Mucosa of gallbladder (tissue), 1 donor: ENCODE measurements around the gene FGF5. TPM values are rescaled to one million over a fixed set of nuclear protein-coding genes. Genes with fewer than 3 reads are reported as not detected.
"Not testable (repeated sequence)": the region's sequence is repeated elsewhere in the genome, so short reads cannot be mapped to it uniquely, and the experiment has no call there.

Experiments
- DNase-seq: peaks from one replicate; pipeline ENCODE4 v3.0.0-alpha.2; 2020; ENCODE audit warnings: low spot score
- total RNA-seq: library from RNA; stranded (reverse); gene quantifications from one replicate; pipeline ENCODE4 v1.2.1, GENCODE V29; 2021
- donor health status: DM: no; HTN: no; CAD: no.

Gene FGF5
- total RNA-seq, 1 donor from 2014 or later = 0.12 TPM

GRCh38 chr4:80254114-80254513, 12.3 kb upstream of the FGF5 start:
- DNase-seq = no peak

- DNase-seq = no peak
These were observed 11.0 kb upstream of the FGF5 start for GRCh38 chr4:80255329-80256095.

- DNase-seq = no peak
These were observed 8.6 kb upstream of the FGF5 start for GRCh38 chr4:80257851-80258250.

GRCh38 chr4:80259012-80259411, 7.5 kb upstream of the FGF5 start:
- no peak for DNase-seq

GRCh38 chr4:80259817-80260216, 6.6 kb upstream of the FGF5 start:
- no peak for DNase-seq

GRCh38 chr4:80261989-80262600, 4.4 kb upstream of the FGF5 start:
- DNase-seq = no peak

- DNase-seq = no peak
These were observed 2.7 kb upstream of the FGF5 start for GRCh38 chr4:80263541-80264351.

GRCh38 chr4:80264352-80264647, 2.2 kb upstream of the FGF5 start:
- no peak for DNase-seq

GRCh38 chr4:80264825-80265224, 1.6 kb upstream of the FGF5 start:
- no peak for DNase-seq

- no peak for DNase-seq
These were observed 752 bp upstream of the FGF5 start for GRCh38 chr4:80265571-80266252.

- DNase-seq = no peak
These were observed 477 bp downstream of the FGF5 start for GRCh38 chr4:80266902-80267380.

- no peak for DNase-seq
These were observed 1.8 kb downstream of the FGF5 start for GRCh38 chr4:80268081-80268823.

- no peak for DNase-seq
These were observed 2.5 kb downstream of the FGF5 start for GRCh38 chr4:80268936-80269335.

GRCh38 chr4:80270321-80270720, 3.9 kb downstream of the FGF5 start:
- no peak for DNase-seq

GRCh38 chr4:80270868-80271267, 4.4 kb downstream of the FGF5 start:
- no peak for DNase-seq

- DNase-seq = no peak
These were observed 5.3 kb downstream of the FGF5 start for GRCh38 chr4:80271801-80272200.

GRCh38 chr4:80276931-80277330, 10.5 kb downstream of the FGF5 start:
- DNase-seq = no peak

- no peak for DNase-seq
These were observed 13.3 kb downstream of the FGF5 start for GRCh38 chr4:80279751-80280150.

- DNase-seq = no peak
These were observed 20.0 kb downstream of the FGF5 start for GRCh38 chr4:80286451-80286850.

- DNase-seq = not testable (repeated sequence)
These were observed 24.2 kb downstream of the FGF5 start for GRCh38 chr4:80290665-80291064.

GRCh38 chr4:80294206-80294605, 27.7 kb downstream of the FGF5 start:
- no peak for DNase-seq
